Embryonic facial prominence (tissue), 1 donor: ENCODE measurements around the gene PLXNB1.
"Not testable (repeated sequence)": the region's sequence is repeated elsewhere in the genome, so short reads cannot be mapped to it uniquely, and the experiment has no call there.

ENCODE experiments used
- DNase-seq: peaks from one replicate; pipeline ENCODE4 v3.0.0-alpha.2; 2016; ENCODE audit errors: extremely low spot score

PLXNB1 gene

DNA sequence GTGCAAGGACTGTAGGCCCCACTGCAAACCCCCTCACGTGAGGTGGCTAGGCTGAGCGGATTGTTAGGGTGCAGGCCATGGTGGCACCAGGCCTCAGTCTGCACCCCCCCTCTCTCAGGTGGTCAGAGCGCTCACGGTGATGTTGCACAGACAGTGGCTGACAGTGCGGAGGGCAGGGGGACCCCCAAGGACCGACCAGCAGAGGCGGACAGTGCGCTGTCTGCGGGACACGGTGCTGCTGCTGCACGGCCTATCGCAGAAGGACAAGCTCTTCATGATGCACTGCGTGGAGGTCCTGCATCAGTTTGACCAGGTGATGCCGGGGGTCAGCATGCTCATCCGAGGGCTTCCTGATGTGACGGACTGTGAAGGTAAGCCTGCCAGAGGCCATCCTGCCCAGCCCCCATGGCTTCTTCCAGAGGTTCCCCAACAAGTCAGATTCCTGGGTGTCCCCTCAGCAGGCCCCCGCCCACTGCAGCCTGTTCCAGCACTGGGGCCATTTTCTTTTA, 34.9 kb upstream of the PLXNB1 start:
- DNase-seq = no peak

DNA sequence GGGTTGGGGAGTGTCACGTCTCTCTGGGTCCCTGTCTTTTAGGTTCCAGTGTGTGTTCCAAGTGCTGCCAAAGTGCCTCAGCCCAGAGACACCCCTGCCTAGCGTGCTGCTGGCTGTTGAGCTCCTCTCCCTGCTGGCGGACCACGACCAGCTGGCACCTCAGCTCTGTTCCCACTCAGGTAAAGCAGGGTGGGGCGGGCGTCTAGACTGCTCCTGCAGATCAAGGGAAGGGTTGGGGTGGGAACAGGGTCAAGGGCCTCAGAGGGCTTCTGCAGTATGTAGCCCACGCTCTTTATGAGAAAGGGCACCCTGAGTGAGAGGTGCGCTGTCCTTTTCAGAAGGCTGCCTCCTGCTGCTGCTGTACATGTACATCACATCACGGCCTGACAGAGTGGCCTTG, 33.8 kb upstream of the PLXNB1 start:
- DNase-seq = no peak

DNA sequence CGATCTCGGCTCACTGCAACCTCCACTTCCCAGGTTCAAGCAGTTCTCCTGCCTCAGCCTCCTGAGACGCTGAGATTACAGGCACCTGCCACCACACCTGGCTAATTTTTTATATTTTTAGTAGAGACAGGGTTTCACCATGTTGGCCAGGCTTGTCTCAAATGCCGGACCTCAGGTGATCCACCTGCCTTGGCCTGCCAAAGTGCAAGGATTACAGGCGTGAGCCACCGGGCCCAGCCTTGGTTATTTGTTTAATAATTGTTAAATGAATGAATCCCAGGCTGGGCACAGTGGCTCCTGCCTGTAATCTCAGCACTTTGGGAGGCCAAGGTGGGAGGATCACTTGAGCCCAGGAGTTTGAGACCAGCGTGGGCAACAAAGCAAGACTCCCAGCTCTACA, 31.9 kb upstream of the PLXNB1 start:
- not testable (repeated sequence) for DNase-seq

DNA sequence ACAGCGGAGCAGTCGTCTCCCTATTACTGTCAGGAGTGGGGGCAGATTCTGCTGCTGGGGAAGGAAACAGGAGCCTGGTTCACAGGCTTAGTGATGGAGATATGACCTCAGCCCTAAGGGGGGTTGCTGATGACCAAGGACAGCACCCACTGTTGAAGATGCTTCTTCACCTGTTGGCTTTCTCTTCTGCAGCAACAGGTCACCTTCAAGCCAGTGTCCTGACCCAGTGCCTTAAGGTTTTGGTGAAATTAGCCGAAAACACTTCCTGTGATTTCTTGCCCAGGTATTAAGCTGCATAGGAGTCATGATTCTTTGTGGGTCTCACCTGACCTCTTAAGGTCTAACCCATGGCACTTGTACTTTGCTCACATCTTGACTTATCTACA, 30.6 kb upstream of the PLXNB1 start:
- no peak for DNase-seq

DNA sequence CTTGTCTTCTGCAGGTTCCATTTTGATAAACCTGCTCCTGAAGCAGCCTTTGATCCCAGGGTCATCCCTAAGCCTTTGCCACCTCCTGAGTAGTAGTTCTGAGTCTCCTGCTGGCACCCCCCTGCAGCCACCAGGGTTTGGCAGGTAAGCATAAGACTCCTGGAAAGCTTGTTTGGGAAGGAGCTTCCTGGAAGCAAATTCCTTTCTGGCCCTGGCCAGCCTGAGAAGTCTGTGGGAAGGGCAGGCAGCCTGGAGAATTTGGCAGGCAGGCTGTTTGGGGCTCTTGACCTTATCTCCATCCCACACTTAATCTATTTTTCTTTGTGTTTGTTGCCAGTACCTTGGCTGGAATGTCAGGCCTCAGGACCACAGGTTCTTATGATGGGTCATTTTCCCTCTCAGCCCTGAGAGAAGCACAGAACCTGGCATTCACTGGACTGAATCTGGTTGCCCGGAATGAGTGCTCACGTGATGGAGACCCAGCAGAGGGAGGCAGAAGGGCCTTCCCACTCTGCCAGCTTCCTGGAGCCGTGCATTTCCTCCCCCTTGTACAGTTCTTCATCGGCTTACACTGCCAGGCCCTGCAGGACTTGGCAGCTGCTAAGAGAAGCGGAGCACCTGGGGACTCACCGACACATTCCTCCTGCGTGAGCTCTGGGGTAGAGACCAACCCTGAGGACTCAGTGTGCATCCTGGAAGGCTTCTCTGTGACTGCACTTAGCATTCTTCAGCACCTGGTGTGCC, 30.1 kb upstream of the PLXNB1 start:
- no peak for DNase-seq

DNA sequence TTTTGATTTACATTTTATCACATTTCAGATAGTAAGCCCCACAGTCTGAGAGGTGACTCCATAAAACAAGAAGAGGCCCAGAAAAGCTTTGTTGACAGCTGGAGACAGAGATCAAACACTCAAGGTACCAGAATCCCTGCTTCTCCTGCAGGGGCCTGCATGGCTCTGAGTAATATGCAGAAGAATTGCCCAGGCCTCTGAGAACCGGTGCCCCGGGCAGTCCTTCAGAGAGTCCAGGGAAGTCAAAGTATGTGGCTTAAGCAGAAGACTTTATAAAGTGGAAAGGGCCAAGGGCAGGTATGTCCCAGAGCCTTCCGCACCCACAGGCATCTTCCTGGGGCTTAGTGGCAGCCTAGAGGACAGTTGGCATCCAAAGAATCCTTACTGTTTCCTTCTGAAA, 29.4 kb upstream of the PLXNB1 start:
- DNase-seq = no peak

DNA sequence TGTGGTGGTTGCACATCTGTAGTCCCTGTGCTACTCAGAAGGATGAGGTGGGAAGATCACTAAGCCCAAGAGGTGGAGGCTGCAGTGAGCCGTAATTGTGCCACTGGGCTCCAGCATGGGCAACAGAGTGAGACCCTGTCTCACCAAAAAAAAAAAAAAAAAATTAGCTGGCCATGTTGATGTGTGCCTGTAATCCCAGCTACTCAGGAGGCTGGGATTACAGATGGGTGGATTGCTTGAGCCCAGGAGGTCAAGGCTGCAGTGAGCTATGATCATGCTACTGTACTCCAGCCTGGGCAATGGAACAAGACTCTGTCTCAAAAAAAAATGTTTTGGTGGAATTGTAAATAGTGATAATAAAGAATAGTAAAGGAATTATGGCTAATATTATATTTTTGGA, 26.6 kb upstream of the PLXNB1 start:
- no peak for DNase-seq

DNA sequence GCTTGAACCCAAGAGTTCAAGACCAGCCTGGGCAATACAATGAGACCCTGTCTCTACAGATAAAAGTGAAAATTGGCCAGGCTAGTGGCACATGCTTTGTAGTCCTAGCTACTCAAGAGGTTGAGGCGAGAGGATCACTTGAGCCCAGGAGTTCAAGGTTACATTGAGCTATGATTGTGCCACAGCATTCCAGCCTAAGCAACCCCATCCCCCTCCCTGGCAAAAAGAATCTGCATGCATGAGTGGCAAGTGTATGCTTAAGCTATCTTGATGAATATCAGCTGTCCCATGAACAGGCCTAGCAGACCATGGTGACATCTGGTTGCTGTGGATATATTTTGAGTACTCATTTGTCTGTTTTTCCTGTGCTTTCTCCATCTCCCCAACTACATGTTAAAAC, 21.4 kb upstream of the PLXNB1 start:
- DNase-seq = no peak

DNA sequence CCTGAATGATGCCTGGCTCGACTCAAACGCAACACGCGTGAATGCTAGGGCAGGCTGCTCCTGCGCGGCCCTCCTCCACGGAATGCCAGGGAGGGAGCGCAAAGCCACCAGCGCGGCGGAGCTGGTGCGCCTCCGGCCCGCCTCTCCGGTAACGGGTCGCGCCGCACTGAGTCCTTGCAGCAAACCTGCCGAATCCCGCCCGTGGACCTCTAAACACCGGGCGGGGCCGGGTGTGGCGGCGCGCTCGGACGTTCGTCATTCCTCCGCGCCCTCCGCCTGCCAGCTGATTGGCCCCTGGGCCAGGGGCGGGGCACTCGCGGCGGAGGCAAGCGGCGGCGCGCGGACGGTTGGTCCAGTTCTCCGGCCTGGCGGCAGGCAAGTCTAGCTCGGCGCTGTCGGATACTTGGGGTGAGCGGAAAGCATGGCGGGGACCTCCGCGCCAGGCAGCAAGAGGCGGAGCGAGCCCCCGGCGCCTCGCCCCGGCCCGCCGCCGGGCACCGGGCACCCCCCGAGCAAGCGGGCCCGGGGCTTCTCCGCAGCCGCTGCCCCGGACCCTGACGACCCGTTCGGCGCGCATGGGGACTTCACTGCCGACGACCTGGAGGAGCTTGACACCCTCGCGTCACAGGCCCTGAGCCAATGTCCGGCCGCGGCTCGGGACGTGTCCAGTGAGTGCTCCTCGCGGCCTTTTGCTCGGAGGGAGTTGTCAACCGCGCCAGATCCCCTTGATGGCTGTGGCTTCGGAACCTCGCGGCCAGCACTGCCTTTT, 16.7 kb upstream of the PLXNB1 start, which contains the start of gene ATRIP:
Gene ATRIP (plus strand): TSS at position 313 of the 769 bp plus-strand sequence. CDS start 109 bp downstream, at position 422.
- peak; percentile 66 for DNase-seq

DNA sequence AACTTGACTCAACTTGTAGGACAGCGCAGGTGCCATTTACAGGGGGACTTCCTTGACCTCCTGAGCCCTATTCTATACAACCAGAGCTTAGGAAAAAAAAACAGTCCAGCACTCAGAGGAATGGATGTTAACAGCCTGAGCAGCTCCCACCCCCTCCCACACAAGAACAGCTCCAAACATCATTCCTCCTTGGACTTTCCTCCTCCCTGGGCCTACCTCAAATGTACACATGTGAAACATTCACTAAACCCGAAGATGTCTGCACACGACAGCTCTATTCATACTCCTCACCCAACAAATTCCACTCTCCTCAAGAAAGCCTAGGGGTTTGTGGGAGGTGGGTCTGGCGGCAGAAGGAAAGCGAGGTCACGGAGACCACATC, 16.1 kb upstream of the PLXNB1 start:
- DNase-seq = no peak

DNA sequence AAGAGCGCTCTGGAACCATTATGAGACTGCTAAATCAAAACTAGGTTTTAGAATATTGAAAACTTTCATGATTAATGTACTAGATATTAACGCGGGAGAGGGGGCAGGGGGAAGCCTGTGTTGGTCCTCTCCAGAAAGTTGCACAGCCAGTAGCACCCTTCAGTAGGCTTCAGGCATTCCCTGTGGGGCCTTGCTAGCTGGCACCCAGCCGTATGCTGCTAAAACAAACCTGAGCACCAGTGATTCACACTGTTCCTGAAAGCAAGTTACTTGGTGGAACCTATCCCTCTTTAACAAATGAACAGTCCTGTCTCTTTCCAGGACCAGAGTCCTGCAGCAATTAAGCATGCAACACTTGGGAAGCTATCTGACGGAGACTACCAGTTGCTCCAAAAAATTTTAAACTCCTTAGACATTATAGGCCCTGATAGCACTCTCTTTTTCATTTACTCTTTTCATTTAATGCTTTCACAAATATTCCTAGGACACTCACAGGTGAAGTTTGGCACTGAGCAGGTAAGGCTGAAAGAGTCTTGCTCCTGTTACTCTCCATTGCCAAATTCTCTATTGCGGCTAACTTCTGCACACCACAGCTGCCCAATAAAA, 15.5 kb upstream of the PLXNB1 start:
- no peak for DNase-seq

DNA sequence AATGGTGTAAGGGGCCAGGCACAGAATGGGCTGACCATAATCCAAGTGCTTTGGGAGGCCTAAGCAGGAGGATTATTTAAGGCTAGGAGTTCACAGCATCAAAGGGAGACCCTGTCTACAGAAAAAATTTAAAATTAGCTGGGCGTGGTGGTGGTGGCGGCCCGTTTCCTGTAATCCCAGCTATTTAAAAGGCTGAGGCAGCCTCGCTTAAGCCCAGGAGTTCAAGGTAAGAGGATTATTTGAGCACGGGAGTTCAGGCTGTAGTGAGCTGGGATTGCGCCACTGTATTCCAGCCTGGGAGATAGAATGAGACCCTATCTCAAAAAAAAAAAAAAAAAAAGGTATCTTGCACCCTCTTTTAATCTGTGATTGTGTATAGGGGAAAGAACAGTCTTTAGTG, 12.1 kb upstream of the PLXNB1 start:
- DNase-seq = no peak

DNA sequence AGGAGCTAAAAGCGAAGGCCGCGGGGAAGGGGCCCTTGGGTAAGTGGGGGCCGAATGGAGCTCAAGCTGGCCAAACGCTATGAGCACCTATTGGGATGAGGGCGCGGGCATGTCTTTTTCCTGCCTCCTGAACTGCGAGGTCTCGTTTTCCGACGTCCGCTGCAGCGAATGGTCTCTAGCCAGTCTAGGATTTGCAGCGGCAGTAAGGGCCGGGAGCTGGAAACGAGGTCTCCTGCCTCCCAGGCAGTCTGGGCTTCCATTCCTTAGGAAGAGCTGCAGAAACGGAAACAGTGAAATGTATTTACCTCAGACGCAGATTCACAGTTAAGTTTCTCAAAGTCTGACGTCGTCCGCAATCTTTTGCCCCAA, 10.7 kb upstream of the PLXNB1 start:
- no peak for DNase-seq

DNA sequence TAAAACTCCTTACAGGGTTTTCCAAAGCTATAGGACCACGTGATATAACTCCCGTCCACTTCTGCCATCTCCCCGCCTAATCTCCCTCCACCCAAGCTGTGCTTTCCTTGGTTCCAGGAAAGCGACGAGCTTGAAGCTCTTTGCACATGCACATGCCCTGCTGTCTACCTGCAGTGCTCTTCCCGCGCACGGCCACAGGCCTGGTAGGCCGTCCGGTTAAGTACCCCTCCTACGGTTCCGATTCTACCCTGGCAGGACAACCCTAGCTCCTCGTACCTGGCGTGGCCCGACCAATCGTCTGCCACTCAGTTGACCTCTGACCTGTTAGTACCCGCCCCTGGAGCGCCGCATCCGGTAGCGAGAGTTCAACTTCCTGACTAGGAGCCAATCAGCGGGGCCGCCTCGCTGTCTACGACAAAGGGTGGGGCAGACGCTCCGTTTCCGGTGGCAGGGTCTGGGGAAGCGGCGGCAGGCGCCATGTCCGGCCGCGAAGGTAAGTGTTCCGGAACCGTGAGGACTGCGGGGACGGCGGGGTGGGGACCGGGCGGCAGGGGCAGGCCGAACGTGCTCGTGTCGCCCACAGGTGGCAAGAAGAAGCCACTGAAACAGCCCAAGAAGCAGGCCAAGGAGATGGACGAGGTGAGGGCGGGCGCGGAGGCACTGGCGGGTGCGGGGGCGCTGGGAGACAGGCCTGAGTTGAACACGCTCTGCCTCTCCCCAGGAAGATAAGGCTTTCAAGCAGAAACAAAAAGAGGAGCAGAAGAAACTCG, 10.1 kb upstream of the PLXNB1 start, which contains the start of the genes CCDC51 and TMA7:
Gene CCDC51 (minus strand): TSS at position 300 of the 770 bp plus-strand sequence. CDS start 4,991 bp downstream, outside the sequence.
Gene TMA7 (plus strand): TSS at position 438 of the 770 bp plus-strand sequence. CDS start 40 bp downstream, at position 478.
- DNase-seq = peak; percentile 95

DNA sequence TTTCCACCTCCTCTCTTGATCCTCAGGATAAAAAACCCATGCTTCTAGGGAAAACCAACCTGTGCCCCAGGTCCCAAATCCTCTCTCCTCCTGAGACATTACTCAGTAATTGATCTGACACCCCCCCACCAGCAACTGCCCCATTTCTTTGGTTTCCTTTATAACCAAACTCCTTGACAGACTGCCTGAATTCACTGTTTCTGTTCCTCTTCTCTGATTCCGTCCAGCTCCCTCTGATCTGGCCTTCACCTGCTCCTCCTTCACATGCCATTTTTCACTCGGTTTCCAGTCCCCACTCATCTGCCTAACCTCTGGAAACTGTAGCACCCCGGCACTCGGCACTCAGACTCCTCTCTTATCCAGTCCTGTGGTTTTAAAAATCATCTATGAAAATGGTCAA, 7.9 kb upstream of the PLXNB1 start:
- DNase-seq = no peak

DNA sequence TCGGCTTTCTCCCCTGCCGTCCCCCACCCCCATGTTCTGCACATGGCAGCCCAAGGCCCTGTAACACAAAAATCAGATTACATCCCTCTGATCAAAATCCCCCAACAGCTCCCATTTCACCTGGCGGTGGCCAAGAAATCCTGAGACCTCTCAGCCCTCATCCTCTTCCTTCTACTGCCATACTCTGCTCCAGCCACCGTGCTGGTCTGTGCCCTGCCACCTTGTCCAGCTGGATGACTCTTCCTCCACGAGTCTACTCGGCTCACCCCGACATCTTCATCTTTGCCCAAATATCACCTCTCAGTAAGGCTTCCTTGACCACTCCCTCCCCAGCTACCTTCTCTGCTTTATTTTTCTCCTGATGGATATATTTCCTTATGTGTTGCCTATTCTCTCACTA, 7.0 kb upstream of the PLXNB1 start:
- no peak for DNase-seq

DNA sequence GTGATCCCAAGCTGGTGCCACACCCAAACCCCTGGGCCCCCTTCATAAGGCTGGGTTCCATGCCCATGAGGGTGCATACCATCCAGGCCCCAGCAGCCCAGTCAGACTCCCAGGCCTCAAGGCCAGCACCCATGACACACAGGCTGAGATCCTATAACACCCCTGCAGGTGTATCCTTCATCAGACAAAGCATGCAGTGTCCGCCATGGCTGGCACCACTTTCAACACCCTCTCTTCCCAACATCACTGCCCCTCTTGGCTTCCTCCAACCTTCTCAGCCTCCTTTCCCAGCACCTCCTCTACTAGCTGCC, 6.5 kb upstream of the PLXNB1 start:
- no peak for DNase-seq

DNA sequence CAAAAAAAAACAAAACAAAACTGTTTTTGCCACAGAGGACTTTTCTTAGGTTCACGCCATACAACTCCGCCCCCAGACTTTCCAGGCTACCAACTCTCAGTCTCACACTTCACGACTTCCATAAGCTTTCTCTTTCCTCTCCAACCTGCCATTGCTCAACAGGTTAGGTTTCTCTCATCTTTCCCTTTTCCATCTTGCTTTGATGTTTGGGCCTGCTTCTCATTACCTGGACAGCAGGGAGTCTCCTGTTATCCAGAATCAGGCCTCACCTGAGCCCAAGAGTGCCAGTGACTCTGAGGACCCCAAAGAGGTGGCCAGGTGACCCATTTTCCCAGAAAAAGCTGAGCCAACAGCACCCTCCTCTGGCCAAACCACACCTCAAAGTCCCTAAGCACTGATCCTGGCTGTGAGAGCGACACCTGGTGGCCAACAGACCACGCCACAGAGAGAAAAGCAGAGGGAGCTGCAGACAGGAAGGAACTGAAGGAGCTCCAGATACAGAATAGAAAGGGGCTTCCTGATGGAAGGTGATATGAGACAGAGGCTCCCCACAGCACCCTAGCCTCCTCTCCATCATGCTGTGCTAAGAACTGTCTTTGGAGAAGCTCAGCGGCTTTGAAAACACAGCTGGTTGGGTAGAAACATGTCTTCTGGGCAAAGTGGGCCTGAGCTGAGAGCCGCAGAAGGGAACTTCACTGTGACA, 6.0 kb upstream of the PLXNB1 start:
- DNase-seq = no peak

DNA sequence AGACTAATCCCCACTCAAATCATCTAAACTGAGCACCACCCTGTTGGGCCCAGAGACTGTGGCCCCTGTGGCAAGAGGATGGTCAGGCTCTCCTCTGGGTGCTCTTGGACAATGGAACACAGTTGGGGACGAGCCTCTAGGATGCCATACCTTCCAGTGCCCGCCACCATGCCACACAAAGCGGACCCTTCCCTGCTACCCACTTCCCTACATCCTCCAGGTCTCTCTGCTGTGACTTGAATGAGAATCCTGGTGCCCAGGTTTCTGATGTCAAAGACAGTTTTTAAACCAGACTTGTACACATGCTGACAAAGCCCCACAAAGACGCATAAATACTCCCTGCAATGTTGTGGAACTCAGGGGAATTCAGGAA, 5.3 kb upstream of the PLXNB1 start:
- no peak for DNase-seq

DNA sequence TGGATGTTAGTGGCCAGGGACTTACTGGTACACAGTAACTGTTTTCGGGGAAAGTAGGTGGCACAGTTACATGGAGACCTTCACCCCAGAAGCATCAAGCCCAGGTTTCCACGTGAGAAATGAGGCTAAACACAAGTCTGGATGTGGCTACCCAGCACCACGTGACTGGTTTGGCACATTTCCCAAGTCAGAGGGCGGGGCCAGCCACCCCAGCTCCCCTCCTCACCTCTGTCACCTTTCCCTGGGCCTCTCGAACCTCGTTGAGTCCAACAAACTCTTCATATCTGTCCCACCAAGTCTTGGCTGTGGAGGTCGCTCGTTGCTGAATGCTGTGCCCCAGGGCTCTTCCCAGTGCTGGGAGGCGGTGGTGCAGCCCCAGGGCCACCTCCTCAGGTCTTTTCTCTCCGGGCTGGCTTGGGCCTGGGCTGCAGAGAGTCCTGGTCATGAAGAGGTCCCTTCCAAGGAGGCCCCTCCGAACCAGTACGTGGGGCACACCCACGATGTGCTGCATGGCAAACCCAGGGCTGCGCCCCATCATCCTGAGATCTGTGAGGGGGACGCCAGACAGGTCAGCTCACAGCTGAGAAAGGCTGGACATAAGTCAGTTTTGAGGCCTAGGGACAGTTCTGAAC, 4.8 kb upstream of the PLXNB1 start:
- no peak for DNase-seq
